Measurements from ENCODE around the gene MFF.

The MFF gene

DNA sequence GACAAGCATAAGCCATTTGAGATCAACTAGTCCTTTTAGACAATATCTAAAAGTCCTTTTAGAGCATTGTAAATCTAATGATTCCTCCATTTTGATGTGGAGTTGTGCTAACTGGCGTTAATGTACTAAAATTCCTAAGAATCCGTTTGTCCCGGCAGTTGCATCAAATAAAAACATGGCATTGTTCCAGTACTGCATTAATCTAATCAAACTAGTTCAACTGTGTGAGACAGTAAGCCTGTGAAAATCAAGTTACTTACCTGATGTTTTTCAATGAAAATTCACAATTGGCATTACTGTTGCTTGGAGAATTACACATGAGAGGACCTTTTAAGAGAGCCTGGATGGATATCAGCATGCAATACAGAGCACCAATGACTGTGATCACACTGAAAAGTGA lies 40.8 kb downstream of the MFF start:
- Mint-ChIP-seq H3K4me3 (no peak overlapping the region), H3K27me3 (ENCODE audit: low read depth) (no peaks in the 10 kb centered on the region), H3K4me1 (peaks cover 20% of the 10 kb centered on the region), H3K36me3 (ENCODE audit: low read depth) (peaks cover 4% of the 10 kb centered on the region), H3K9me3 (no peaks in the 10 kb centered on the region), H3K27ac (no peak overlapping the region)
- TF ChIP-seq, protein P1, sequence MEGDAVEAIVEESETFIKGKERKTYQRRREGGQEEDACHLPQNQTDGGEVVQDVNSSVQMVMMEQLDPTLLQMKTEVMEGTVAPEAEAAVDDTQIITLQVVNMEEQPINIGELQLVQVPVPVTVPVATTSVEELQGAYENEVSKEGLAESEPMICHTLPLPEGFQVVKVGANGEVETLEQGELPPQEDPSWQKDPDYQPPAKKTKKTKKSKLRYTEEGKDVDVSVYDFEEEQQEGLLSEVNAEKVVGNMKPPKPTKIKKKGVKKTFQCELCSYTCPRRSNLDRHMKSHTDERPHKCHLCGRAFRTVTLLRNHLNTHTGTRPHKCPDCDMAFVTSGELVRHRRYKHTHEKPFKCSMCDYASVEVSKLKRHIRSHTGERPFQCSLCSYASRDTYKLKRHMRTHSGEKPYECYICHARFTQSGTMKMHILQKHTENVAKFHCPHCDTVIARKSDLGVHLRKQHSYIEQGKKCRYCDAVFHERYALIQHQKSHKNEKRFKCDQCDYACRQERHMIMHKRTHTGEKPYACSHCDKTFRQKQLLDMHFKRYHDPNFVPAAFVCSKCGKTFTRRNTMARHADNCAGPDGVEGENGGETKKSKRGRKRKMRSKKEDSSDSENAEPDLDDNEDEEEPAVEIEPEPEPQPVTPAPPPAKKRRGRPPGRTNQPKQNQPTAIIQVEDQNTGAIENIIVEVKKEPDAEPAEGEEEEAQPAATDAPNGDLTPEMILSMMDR (IDR thresholded peaks at IDR 0.05; ENCODE audit: unreplicated experiment in 3 of 3) = no peak

DNA sequence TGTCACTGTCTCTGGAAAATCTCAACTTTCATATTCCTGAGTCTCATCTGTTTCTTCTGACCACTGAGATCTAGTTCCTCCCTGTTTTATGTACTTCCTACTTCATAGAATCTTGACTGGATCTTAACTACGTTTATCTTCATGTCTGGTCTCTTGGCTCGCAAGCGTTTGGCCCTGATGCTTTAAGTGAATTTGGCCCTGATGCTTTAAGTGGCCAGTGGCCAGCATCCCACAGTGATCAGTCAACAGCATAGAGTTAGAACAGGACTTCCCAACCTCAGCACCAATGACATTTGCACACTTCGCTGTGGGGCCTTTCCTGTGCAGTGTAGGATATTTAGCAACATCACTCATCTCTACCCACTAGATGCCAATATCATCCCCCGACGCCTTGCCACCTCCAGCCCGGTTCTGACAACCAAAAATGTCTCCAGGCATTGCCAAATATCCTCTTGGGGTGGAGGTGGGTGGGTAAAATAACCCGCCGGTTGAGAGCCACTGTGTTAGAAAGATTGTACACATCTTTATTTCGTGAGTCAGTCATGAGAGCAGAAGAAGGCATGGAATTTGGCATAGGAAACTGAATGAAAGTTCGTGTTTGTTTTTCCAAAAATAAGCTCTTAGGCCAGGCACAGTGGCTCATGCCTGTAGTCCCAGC lies 41.8 kb downstream of the MFF start:
- Mint-ChIP-seq H3K27me3 (ENCODE audit: low read depth) (no peaks in the 10 kb centered on the region), H3K27ac (peak overlapping the region in 1 of 3 experiments; percentile 26), H3K9me3 (no peaks in the 10 kb centered on the region)

DNA sequence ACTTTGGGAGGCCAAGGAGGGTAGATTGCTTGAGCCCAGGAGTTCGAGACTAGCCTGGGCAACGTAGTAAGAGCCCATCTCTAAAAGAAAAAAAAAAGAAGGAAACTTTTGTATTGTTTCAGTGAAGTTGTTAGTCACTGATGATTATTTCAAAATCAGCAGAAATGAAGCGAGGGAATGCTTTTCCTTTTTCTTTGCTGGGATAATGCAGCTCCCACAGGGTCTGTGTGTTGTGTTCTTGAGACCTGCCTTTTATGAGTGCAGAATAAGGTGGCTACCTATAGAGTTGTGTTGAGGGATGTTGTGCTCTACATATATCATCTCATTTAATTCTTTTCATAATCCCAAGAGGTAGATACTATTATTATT lies 42.4 kb downstream of the MFF start:
- Mint-ChIP-seq H3K4me3 (no peak overlapping the region), H3K9me3 (no peaks in the 10 kb centered on the region)

More for the DNA sequence above, 41.8 kb downstream of the MFF start:
- TF ChIP-seq, protein P1 (IDR thresholded peaks at IDR 0.05; ENCODE audit: unreplicated experiment in 3 of 3) = no peak
- Mint-ChIP-seq H3K36me3 (ENCODE audit: low read depth) (no peaks in the 10 kb centered on the region), H3K4me1 (peaks cover 31% of the 10 kb centered on the region), H3K4me3 (no peak overlapping the region)

DNA sequence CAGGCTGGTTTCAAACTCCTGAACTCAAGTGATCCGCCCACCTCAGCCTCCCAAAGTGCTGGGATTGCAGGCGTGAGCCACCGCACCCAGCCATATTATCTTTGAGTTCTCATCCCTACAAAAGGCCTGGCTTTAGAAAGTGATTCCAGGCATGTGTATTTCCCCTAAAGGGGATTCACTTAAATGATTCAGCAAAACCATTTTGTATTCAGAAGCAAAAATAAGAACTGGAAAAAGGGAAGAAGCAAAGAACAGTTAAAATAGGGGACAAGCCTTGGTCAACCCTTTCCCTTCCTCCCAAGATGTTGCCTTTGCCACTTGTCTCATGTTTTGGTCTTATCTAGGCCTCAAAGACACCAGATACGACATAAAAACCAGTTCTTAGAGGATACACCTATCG lies 43.5 kb downstream of the MFF start:
- no peaks in the 10 kb centered on the region for H3K36me3 Mint-ChIP-seq (ENCODE audit: low read depth)
- H3K27me3 Mint-ChIP-seq (ENCODE audit: low read depth) = no peaks in the 10 kb centered on the region
- no peaks in the 10 kb centered on the region for H3K9me3 Mint-ChIP-seq
- TF ChIP-seq, protein P1 (IDR thresholded peaks at IDR 0.05; ENCODE audit: unreplicated experiment in 3 of 3) = no peak
- H3K4me1 Mint-ChIP-seq = peaks cover 32% of the 10 kb centered on the region
- H3K27ac Mint-ChIP-seq = no peak overlapping the region
- no peak overlapping the region for H3K4me3 Mint-ChIP-seq

More for the DNA sequence above, 42.4 kb downstream of the MFF start:
- H3K4me1 Mint-ChIP-seq = peaks cover 32% of the 10 kb centered on the region
- peak overlapping the region in 1 of 3 experiments; percentile 26 for H3K27ac Mint-ChIP-seq
- TF ChIP-seq, protein P1 (IDR thresholded peaks at IDR 0.05; ENCODE audit: unreplicated experiment in 3 of 3) = no peak
- H3K27me3 Mint-ChIP-seq (ENCODE audit: low read depth) = no peaks in the 10 kb centered on the region
- no peaks in the 10 kb centered on the region for H3K36me3 Mint-ChIP-seq (ENCODE audit: low read depth)

DNA sequence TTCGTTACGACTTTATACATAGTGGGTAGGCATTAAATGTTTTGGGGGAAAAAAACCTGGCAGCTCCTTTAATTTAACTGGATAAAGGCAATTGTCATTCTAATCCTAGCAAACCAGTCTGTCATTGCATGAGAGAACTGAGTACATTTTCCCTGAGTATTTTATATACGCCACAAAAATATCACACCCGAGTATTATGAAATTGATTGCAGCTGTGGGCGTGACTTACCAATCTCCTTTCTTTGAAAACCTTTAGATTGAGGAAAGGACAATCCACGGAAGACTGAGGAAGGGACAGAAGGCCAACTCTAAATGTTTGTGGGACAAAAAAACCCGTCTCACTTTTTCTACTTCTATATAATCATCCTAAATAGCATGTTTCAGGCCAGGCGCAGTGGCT lies 45.0 kb downstream of the MFF start:
- no peak overlapping the region for H3K27ac Mint-ChIP-seq
- H3K4me3 Mint-ChIP-seq = no peak overlapping the region
- H3K27me3 Mint-ChIP-seq (ENCODE audit: low read depth) = no peaks in the 10 kb centered on the region
- TF ChIP-seq, protein P1 (IDR thresholded peaks at IDR 0.05; ENCODE audit: unreplicated experiment in 3 of 3) = no peak
- no peaks in the 10 kb centered on the region for H3K36me3 Mint-ChIP-seq (ENCODE audit: low read depth)
- peaks cover 32% of the 10 kb centered on the region for H3K4me1 Mint-ChIP-seq
- H3K9me3 Mint-ChIP-seq = no peaks in the 10 kb centered on the region

DNA sequence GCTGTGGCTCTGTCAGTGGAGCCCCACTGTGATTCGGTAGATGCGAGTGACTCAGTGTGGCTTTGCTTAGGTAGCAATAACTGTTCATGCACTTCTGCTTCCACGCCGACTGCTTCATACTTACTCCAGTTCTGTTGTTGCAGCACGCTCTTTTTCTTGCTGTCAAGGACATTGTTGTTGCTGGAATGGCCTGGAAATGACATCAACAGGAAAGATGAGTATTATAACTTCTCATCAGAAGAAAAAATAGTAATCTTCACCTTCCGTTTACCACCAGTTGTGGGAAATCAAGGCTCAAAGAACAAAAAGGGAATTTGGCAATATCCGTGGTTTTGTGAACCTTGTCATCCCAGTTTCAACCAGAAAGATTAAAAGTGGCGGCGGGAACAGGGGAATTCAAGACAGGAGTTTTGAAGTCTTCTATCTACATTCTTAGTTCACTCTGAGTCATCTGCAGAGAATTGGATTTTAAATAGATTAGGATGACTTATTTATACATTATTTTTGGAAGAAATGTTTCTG lies 45.8 kb downstream of the MFF start:
- Mint-ChIP-seq H3K4me1 (peaks cover 30% of the 10 kb centered on the region), H3K36me3 (ENCODE audit: low read depth) (no peaks in the 10 kb centered on the region), H3K9me3 (no peaks in the 10 kb centered on the region), H3K27me3 (ENCODE audit: low read depth) (no peaks in the 10 kb centered on the region), H3K4me3 (no peak overlapping the region), H3K27ac (peak overlapping the region in 2 of 3 experiments; percentile 49 to 77)
- TF ChIP-seq, protein P1 (IDR thresholded peaks at IDR 0.05; ENCODE audit: unreplicated experiment in 3 of 3) = no peak

Data from nephron (organoid).